GM21737 (cell line): ENCODE measurements around the gene MAML3.

Source experiments
- ATAC-seq: cut with Tn5 transposase; IDR thresholded peaks from one replicate; pipeline ENCODE4 v1.9.1; 2021; ENCODE audit warnings: mild to moderate bottlenecking, moderate library complexity; ENCODE audit not compliant: unreplicated experiment

MAML3 gene

GRCh38 chr4:139768896-139769295 is 385.1 kb downstream of the MAML3 start:
- ATAC-seq: no peak

- no peak for ATAC-seq
Measured at GRCh38 chr4:139768366-139768765, 385.6 kb downstream of the MAML3 start.

- no peak for ATAC-seq
Measured at GRCh38 chr4:139767585-139767984, 386.4 kb downstream of the MAML3 start.

GRCh38 chr4:139767168-139767567 is 386.8 kb downstream of the MAML3 start:
- ATAC-seq: no peak

GRCh38 chr4:139764686-139765310 is 389.2 kb downstream of the MAML3 start:
- ATAC-seq: no peak

GRCh38 chr4:139764182-139764581 is 389.8 kb downstream of the MAML3 start:
- ATAC-seq: no peak

- ATAC-seq: no peak
Measured at GRCh38 chr4:139763672-139764071, 390.3 kb downstream of the MAML3 start.

- no peak for ATAC-seq
Measured at GRCh38 chr4:139763205-139763604, 390.8 kb downstream of the MAML3 start.

GRCh38 chr4:139762720-139763119 is 391.3 kb downstream of the MAML3 start:
- no peak for ATAC-seq

GRCh38 chr4:139761461-139761860 is 392.5 kb downstream of the MAML3 start:
- ATAC-seq: no peak

GRCh38 chr4:139760567-139760966 is 393.4 kb downstream of the MAML3 start:
- ATAC-seq: no peak

- ATAC-seq: no peak
Measured at GRCh38 chr4:139759097-139759496, 394.9 kb downstream of the MAML3 start.

GRCh38 chr4:139756391-139757180 is 397.4 kb downstream of the MAML3 start:
- no peak for ATAC-seq

GRCh38 chr4:139754938-139755337 is 399.0 kb downstream of the MAML3 start:
- no peak for ATAC-seq

- no peak for ATAC-seq
Measured at GRCh38 chr4:139753686-139754085, 400.3 kb downstream of the MAML3 start.

- no peak for ATAC-seq
Measured at GRCh38 chr4:139749835-139750498, 404.0 kb downstream of the MAML3 start.

- ATAC-seq: no peak
Measured at GRCh38 chr4:139749338-139749737, 404.6 kb downstream of the MAML3 start.

GRCh38 chr4:139746431-139747171 is 407.4 kb downstream of the MAML3 start:
- no peak for ATAC-seq

- no peak for ATAC-seq
Measured at GRCh38 chr4:139745111-139745639, 408.8 kb downstream of the MAML3 start.

GRCh38 chr4:139744232-139744631 is 409.8 kb downstream of the MAML3 start:
- ATAC-seq: no peak

- ATAC-seq: no peak
Measured at GRCh38 chr4:139743027-139743426, 411.0 kb downstream of the MAML3 start.
